Stimulated activated CD8-positive, alpha-beta memory T cell treated with anti-CD3 and anti-CD28 coated beads, Interleukin-4, amount 100 ng/mL, for 4 hours (primary cell): ENCODE measurements around the gene PCDHGA5.
"Not testable (repeated sequence)": the region's sequence is repeated elsewhere in the genome, so short reads cannot be mapped to it uniquely, and the experiment has no call there.

Source experiments
- DNase-seq, 2 donors: peaks; one replicate each; pipeline ENCODE4 v3.0.0-alpha.2; 2020; ENCODE audit warnings: low read depth in 2 of 2, low spot score in 1 of 2

The PCDHGA5 gene

GRCh38 chr5:141349917-141350619 is 13.9 kb upstream of the PCDHGA5 start, which contains the start of gene PCDHGB1:
TSS of gene PCDHGB1 (plus strand) at chr5:141350099. CDS start at chr5:141350261, 162 bp downstream.
- no peak for DNase-seq

GRCh38 chr5:141351591-141351990 is 12.4 kb upstream of the PCDHGA5 start:
- no peak for DNase-seq

GRCh38 chr5:141354900-141355469 is 9.0 kb upstream of the PCDHGA5 start, which contains the start of gene PCDHGA4:
TSS of gene PCDHGA4 (plus strand) at chr5:141355021. CDS start at chr5:141355108, 87 bp downstream.
- DNase-seq: no peak

- DNase-seq: no peak
These were observed 8.3 kb upstream of the PCDHGA5 start for GRCh38 chr5:141355641-141356040.

GRCh38 chr5:141356133-141356532 is 7.8 kb upstream of the PCDHGA5 start:
- DNase-seq: no peak

- no peak for DNase-seq
These were observed 7.0 kb upstream of the PCDHGA5 start for GRCh38 chr5:141356950-141357349.

GRCh38 chr5:141359790-141360426 is 4.1 kb upstream of the PCDHGA5 start, which contains the start of gene PCDHGB2:
TSS of gene PCDHGB2 (plus strand) at chr5:141359994. CDS start at chr5:141360136, 142 bp downstream.
- no peak for DNase-seq

- DNase-seq: no peak
These were observed 3.3 kb upstream of the PCDHGA5 start for GRCh38 chr5:141360685-141361084.

- DNase-seq: no peak
These were observed 1.2 kb upstream of the PCDHGA5 start for GRCh38 chr5:141362719-141363118.

- DNase-seq: no peak
These were observed 2.3 kb downstream of the PCDHGA5 start for GRCh38 chr5:141366016-141366896.

GRCh38 chr5:141369994-141370848 is 6.3 kb downstream of the PCDHGA5 start, which contains the start of gene PCDHGB3:
TSS of gene PCDHGB3 (plus strand) at chr5:141370242. CDS start at chr5:141370395, 153 bp downstream.
- no peak for DNase-seq

GRCh38 chr5:141371572-141372475 is 7.9 kb downstream of the PCDHGA5 start:
- no peak for DNase-seq

GRCh38 chr5:141373673-141374317 is 9.8 kb downstream of the PCDHGA5 start, which contains the start of gene PCDHGA6:
TSS of gene PCDHGA6 (plus strand) at chr5:141373891. CDS start at chr5:141374084, 193 bp downstream.
- DNase-seq: no peak

GRCh38 chr5:141374627-141375026 is 10.7 kb downstream of the PCDHGA5 start:
- no peak for DNase-seq

- DNase-seq: not testable (repeated sequence)
These were observed 11.6 kb downstream of the PCDHGA5 start for GRCh38 chr5:141375444-141376155.

- no peak for DNase-seq
These were observed 18.7 kb downstream of the PCDHGA5 start, which contains the start of gene PCDHGA7 for GRCh38 chr5:141382469-141383294. TSS of gene PCDHGA7 (plus strand) at chr5:141382742. CDS start at chr5:141382900, 158 bp downstream.

- DNase-seq: no peak
These were observed 19.4 kb downstream of the PCDHGA5 start for GRCh38 chr5:141383345-141383744.
